Endometrial microvascular endothelial cells (primary cell): ENCODE results near the gene PPP3R1. TPM values are rescaled to one million over a fixed set of nuclear protein-coding genes. Genes with fewer than 3 reads are reported as not detected.

Experiments used
- in situ Hi-C: cut with HindIII; loops from 2 replicates; pipeline ENCODE4 v1.10.0; 2017; ENCODE audit warnings: low sequenced_read_pairs, low pct_unique_long_range_greater_than_20kb; ENCODE audit errors: inconsistent ontology term
- total RNA-seq: library from RNA; depleted of rRNA; stranded (reverse); fragments of >200 nt; gene quantifications from one replicate; pipeline ENCODE4 v1.2.3, GENCODE V29; 2015; ENCODE audit errors: inconsistent ontology term

PPP3R1 gene
- total RNA-seq, 1 donor from 2014 or later = 28.6 TPM

GRCh38 chr2:68272246-68272994 is 20.1 kb upstream of the PPP3R1 start:
- in situ Hi-C loops = no loop called here

- in situ Hi-C loops = no loop called here
Measured at GRCh38 chr2:68266655-68267054, 14.3 kb upstream of the PPP3R1 start.

- in situ Hi-C loops = no loop called here
Measured at GRCh38 chr2:68263632-68264031, 11.3 kb upstream of the PPP3R1 start.

- in situ Hi-C loops = no loop called here
Measured at GRCh38 chr2:68258851-68259250, 6.5 kb upstream of the PPP3R1 start.

- in situ Hi-C loops = no loop called here
Measured at GRCh38 chr2:68256093-68256450, 3.7 kb upstream of the PPP3R1 start.

GRCh38 chr2:68253219-68254068 is 1.1 kb upstream of the PPP3R1 start:
- in situ Hi-C loops = no loop called here

- in situ Hi-C loops = no loop called here
Measured at GRCh38 chr2:68251855-68252399, 405 bp downstream of the PPP3R1 start.

- in situ Hi-C loops = no loop called here
Measured at GRCh38 chr2:68251187-68251854, 1.0 kb downstream of the PPP3R1 start.

- in situ Hi-C loops = no loop called here
Measured at GRCh38 chr2:68250652-68251186, 1.6 kb downstream of the PPP3R1 start.

GRCh38 chr2:68250196-68250595 is 2.1 kb downstream of the PPP3R1 start:
- in situ Hi-C loops = no loop called here

GRCh38 chr2:68248806-68249205 is 3.5 kb downstream of the PPP3R1 start:
- in situ Hi-C loops = no loop called here

GRCh38 chr2:68248361-68248760 is 4.0 kb downstream of the PPP3R1 start:
- in situ Hi-C loops = no loop called here

- in situ Hi-C loops = no loop called here
Measured at GRCh38 chr2:68246396-68246795, 5.9 kb downstream of the PPP3R1 start.

GRCh38 chr2:68245672-68246071 is 6.7 kb downstream of the PPP3R1 start:
- in situ Hi-C loops = no loop called here

GRCh38 chr2:68245066-68245465 is 7.3 kb downstream of the PPP3R1 start:
- in situ Hi-C loops = no loop called here

GRCh38 chr2:68244456-68244855 is 7.9 kb downstream of the PPP3R1 start:
- in situ Hi-C loops = no loop called here

GRCh38 chr2:68241732-68242131 is 10.6 kb downstream of the PPP3R1 start:
- in situ Hi-C loops = no loop called here

GRCh38 chr2:68240446-68240845 is 11.9 kb downstream of the PPP3R1 start:
- in situ Hi-C loops = no loop called here
